HPDE6-E6E7 (cell line): ENCODE data around the gene NLGN1.

Experiments
- DNase-seq: peaks from one replicate; pipeline ENCODE4 v3.0.0; 2011; ENCODE audit warnings: missing footprints; ENCODE audit errors: extremely low spot score

NLGN1 gene

GRCh38 chr3:173632945-173633344, 235.4 kb downstream of the NLGN1 start:
- DNase-seq, result no peak

GRCh38 chr3:173635826-173636225, 238.3 kb downstream of the NLGN1 start:
- no peak for DNase-seq

- DNase-seq, result no peak
Measured at GRCh38 chr3:173639098-173639497, 241.6 kb downstream of the NLGN1 start.

GRCh38 chr3:173641696-173642095, 244.2 kb downstream of the NLGN1 start:
- no peak for DNase-seq

GRCh38 chr3:173644086-173645082, 246.8 kb downstream of the NLGN1 start:
- no peak for DNase-seq

GRCh38 chr3:173650596-173650995, 253.1 kb downstream of the NLGN1 start:
- DNase-seq, result no peak

- no peak for DNase-seq
Measured at GRCh38 chr3:173652093-173652492, 254.5 kb downstream of the NLGN1 start.

- DNase-seq, result no peak
Measured at GRCh38 chr3:173653781-173654180, 256.2 kb downstream of the NLGN1 start.

DNA sequence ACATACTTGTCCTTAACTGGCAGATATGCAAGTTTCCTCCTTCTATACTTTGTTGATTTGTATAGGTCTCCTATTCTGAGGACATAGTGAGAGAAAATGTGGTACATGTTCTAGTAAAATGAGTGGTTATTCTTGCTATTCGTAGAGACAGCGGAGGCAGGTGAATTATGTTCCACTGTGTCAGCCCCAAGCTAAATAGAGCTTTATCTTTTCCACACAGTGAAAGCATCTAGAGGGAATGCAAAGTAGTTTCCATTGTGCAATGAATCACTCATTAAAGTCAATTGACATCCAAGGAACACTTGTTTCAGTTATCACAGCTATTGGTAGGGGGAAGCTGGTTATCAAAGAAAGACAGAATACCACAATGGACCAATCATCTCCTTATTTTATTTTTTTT, 262.4 kb downstream of the NLGN1 start:
- DNase-seq, result no peak

GRCh38 chr3:173660645-173661299, 263.2 kb downstream of the NLGN1 start:
- no peak for DNase-seq

GRCh38 chr3:173663696-173664111, 266.2 kb downstream of the NLGN1 start:
- DNase-seq, result no peak

- DNase-seq, result no peak
Measured at GRCh38 chr3:173676094-173676493, 278.6 kb downstream of the NLGN1 start.

DNA sequence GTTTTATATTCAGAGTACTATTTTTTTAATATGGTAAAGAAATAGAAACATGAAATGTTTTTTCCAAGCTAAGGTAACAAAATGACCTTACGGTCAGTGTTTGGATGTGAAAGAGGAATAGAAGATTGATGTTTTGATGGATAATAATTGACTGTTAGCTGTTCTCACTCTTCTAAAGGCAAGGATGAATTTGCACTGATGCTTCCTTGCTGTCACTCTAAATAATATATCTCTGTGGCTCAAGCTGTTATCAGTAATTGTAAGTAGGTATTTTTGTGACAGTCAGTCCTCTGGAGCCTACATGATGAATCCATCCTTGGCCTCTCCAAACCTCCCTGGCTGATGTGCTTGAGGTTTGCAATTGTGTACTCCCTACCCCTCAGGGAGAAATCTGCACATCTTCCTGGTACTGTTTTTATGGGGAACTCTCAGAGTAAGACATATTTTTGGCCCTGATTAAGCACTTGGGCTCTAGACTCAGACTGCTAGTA, 283.7 kb downstream of the NLGN1 start:
- DNase-seq, result no peak

- DNase-seq, result no peak
Measured at GRCh38 chr3:173685456-173685855, 287.9 kb downstream of the NLGN1 start.

DNA sequence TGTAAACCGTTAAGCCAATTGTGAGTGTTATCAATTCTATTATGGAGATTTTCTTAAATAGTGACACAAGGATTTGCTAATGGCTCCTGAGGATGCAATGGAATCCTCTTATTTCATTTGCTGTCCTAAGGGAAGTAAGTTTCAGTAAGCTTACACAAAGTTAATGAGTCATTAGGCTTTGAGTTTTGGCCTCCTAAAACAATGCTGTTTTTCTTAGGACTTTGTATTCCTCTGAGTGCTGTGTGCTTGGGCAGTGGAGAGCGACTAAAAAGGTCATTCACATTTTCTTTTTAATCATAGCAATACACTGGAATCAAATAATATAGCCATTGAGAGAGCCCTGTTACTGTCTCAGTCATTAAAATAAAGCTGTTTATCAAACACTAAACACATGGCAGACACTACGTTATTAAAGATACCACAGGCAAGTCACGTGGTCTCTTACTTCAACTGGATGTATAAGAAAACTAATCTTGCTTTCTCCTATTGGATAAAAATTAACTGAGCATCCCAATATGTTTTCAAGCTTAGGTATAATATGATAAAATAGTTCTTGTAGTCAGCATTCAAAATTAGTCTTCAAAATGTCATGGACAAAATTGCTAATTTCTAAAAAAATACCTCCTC, 290.8 kb downstream of the NLGN1 start:
- no peak for DNase-seq

GRCh38 chr3:173690542-173691180, 293.1 kb downstream of the NLGN1 start:
- no peak for DNase-seq

- DNase-seq, result no peak
Measured at GRCh38 chr3:173699353-173699752, 301.8 kb downstream of the NLGN1 start.

- no peak for DNase-seq
Measured at GRCh38 chr3:173700336-173700735, 302.8 kb downstream of the NLGN1 start.

GRCh38 chr3:173702561-173702960, 305.0 kb downstream of the NLGN1 start:
- no peak for DNase-seq

GRCh38 chr3:173703771-173704170, 306.2 kb downstream of the NLGN1 start:
- no peak for DNase-seq

- no peak for DNase-seq
Measured at GRCh38 chr3:173706630-173707029, 309.1 kb downstream of the NLGN1 start.

- no peak for DNase-seq
Measured at GRCh38 chr3:173708191-173708590, 310.6 kb downstream of the NLGN1 start.
